ENCODE measurements around the gene HS3ST4. TPM values are rescaled to one million over a fixed set of nuclear protein-coding genes. Genes with fewer than 3 reads are reported as not detected.

HS3ST4 gene
- total RNA-seq, 1 donor from 2014 or later = 1.4 TPM

- no peak for DNase-seq (ENCODE audit: low spot score)
Observed at GRCh38 chr16:26186091-26186615, 494.4 kb downstream of the HS3ST4 start.
